ENCODE measurements around the gene METTL9.
"Not testable (repeated sequence)": the region's sequence is repeated elsewhere in the genome, so short reads cannot be mapped to it uniquely, and the experiment has no call there.

- not testable (repeated sequence) for TF ChIP-seq ETS1 (IDR thresholded peaks at IDR 0.05); CTCF (conservative IDR thresholded peaks at IDR 0.05; ENCODE audit: low read depth in 2 of 2); EZH2 (IDR thresholded peaks at IDR 0.05; ENCODE audit: low read depth, unreplicated experiment)
These were observed 42.6 kb upstream of the METTL9 start for GRCh38 chr16:21556651-21557241.

Data from GM23338 (cell line).